Measurements from ENCODE around the gene NR2F1-AS1. TPM values are rescaled to one million over a fixed set of nuclear protein-coding genes. Genes with fewer than 3 reads are reported as not detected.

The NR2F1-AS1 gene
- total RNA-seq, 1 donor from 2014 or later: 16.2 TPM

DNA sequence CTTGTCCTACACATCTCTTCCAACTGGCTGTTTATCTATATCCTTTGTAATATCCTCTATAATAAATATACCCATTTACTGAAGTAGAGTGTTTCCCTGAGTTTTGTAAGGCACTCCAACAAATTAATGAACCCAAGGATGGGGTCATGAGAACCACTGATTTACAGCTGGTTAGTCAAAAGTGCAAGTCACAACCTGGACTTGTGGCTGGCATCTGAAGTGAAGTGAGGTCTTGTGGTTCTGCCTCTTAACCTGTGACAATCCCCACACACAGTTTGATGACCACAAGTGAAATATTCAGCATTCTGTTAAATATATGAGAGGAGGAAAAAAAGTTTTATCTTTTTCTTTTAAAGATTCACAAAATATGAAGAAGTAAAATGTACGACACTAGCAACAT, 126.1 kb downstream of the NR2F1-AS1 start:
- TF ChIP-seq, protein P1, sequence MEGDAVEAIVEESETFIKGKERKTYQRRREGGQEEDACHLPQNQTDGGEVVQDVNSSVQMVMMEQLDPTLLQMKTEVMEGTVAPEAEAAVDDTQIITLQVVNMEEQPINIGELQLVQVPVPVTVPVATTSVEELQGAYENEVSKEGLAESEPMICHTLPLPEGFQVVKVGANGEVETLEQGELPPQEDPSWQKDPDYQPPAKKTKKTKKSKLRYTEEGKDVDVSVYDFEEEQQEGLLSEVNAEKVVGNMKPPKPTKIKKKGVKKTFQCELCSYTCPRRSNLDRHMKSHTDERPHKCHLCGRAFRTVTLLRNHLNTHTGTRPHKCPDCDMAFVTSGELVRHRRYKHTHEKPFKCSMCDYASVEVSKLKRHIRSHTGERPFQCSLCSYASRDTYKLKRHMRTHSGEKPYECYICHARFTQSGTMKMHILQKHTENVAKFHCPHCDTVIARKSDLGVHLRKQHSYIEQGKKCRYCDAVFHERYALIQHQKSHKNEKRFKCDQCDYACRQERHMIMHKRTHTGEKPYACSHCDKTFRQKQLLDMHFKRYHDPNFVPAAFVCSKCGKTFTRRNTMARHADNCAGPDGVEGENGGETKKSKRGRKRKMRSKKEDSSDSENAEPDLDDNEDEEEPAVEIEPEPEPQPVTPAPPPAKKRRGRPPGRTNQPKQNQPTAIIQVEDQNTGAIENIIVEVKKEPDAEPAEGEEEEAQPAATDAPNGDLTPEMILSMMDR (IDR thresholded peaks at IDR 0.05): no peak
- Histone ChIP-seq H3K4me3 (no peak overlapping the region), H3K9me3 (no peaks in the 10 kb centered on the region), H3K36me3 (no peaks in the 10 kb centered on the region), H3K27ac (no peak overlapping the region), H3K4me1 (no peaks in the 10 kb centered on the region), H3K27me3 (no peaks in the 10 kb centered on the region)
- intact Hi-C loops (cut with DNase I): no loop called here
- no peak for DNase-seq
- ATAC-seq: no peak

- no peaks in the 10 kb centered on the region for H3K9me3 ChIP-seq
- H3K4me1 ChIP-seq: no peaks in the 10 kb centered on the region
- H3K4me3 ChIP-seq: no peak overlapping the region
- intact Hi-C loops (cut with DNase I): no loop called here
- TF ChIP-seq, protein P1 (IDR thresholded peaks at IDR 0.05): no peak
- H3K27me3 ChIP-seq: no peaks in the 10 kb centered on the region
- H3K27ac ChIP-seq: no peak overlapping the region
- DNase-seq (no peak), ATAC-seq (no peak)
- H3K36me3 ChIP-seq: no peaks in the 10 kb centered on the region
These were observed 128.8 kb downstream of the NR2F1-AS1 start for GRCh38 chr5:93452255-93452654.

DNA sequence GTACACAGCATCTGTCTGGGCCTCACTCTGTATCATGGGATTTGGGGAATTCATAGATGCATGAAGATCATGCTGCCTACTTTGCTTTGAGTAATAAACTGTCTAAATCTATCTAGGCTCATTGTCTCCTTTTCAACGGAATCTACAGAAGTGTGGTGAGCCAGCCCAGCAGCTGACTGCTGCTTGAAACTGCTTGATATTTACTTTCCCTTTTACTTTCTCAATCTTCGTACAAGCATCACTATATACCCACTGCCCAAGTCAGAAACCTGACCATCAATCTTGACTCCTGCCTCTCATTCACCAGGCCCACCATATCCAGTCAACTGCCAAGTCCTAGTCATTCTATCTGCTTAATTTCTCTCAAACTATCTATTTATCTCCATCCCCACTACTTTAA, 142.9 kb downstream of the NR2F1-AS1 start:
- H3K9me3 ChIP-seq: no peaks in the 10 kb centered on the region
- ATAC-seq: no peak
- no peak overlapping the region for H3K27ac ChIP-seq
- no peak overlapping the region for H3K4me3 ChIP-seq
- no peak for DNase-seq
- H3K36me3 ChIP-seq: no peaks in the 10 kb centered on the region
- TF ChIP-seq, protein P1 (IDR thresholded peaks at IDR 0.05): no peak
- H3K27me3 ChIP-seq: no peaks in the 10 kb centered on the region
- H3K4me1 ChIP-seq: no peaks in the 10 kb centered on the region
- intact Hi-C loops (cut with DNase I): no loop called here

DNA sequence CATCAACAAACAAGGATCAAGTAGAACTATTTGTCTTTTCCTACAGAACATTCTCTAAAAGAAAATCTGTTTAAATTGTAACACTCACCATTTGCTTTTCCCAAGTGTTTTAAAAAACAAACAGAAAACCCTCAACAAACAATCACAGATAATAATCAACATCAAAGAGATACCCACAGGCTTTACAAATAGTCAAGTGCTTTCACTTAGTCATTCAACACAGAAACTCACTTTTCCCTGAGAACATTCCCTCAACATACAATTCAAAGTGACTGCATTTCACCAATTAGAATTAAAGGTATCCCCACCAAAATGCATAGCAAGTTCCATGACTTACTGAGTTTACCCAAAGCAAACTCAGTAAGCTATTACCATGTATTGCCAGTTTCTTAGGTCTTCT, 144.9 kb downstream of the NR2F1-AS1 start:
- no peaks in the 10 kb centered on the region for H3K27me3 ChIP-seq
- H3K36me3 ChIP-seq: no peaks in the 10 kb centered on the region
- no peaks in the 10 kb centered on the region for H3K4me1 ChIP-seq
- TF ChIP-seq, protein P1 (IDR thresholded peaks at IDR 0.05): no peak
- H3K4me3 ChIP-seq: no peak overlapping the region
- DNase-seq (no peak), ATAC-seq (no peak)
- no peak overlapping the region for H3K27ac ChIP-seq
- H3K9me3 ChIP-seq: no peaks in the 10 kb centered on the region
- intact Hi-C loops (cut with DNase I): no loop called here

GRCh38 chr5:93433422-93433821, 147.6 kb downstream of the NR2F1-AS1 start:
- ATAC-seq (no peak), DNase-seq (no peak)
- H3K36me3 ChIP-seq: no peaks in the 10 kb centered on the region
- TF ChIP-seq, protein P1 (IDR thresholded peaks at IDR 0.05): no peak
- intact Hi-C loops (cut with DNase I): no loop called here
- no peaks in the 10 kb centered on the region for H3K4me1 ChIP-seq
- H3K9me3 ChIP-seq: no peaks in the 10 kb centered on the region
- no peak overlapping the region for H3K27ac ChIP-seq
- no peaks in the 10 kb centered on the region for H3K27me3 ChIP-seq
- no peak overlapping the region for H3K4me3 ChIP-seq

GRCh38 chr5:93431250-93431649, 149.8 kb downstream of the NR2F1-AS1 start:
- intact Hi-C loops (cut with DNase I): no loop called here
- Histone ChIP-seq H3K4me3 (no peak overlapping the region), H3K27me3 (no peaks in the 10 kb centered on the region), H3K27ac (no peak overlapping the region), H3K4me1 (no peaks in the 10 kb centered on the region), H3K9me3 (no peaks in the 10 kb centered on the region), H3K36me3 (no peaks in the 10 kb centered on the region)
- no peak for DNase-seq
- TF ChIP-seq, protein P1 (IDR thresholded peaks at IDR 0.05): no peak
- no peak for ATAC-seq
